HL-60 (cell line): ENCODE measurements around the gene TXNRD2.

Source experiments
- DNase-seq, 2 experiments: peaks; one replicate each; pipeline ENCODE4 v3.0.0-alpha.2; 2010 to 2020; ENCODE audit warnings: low read depth in 1 of 2, low spot score in 1 of 2
- H3K27ac ChIP-seq: fragments of 250-450 bp; sonication (Bioruptor Pico); replicated peaks from 2 replicates; pipeline ENCODE4 v1.5.1; 2020; ENCODE audit warnings: mild to moderate bottlenecking, moderate library complexity
- H3K27me3 ChIP-seq: fragments of 250-450 bp; sonication (Bioruptor Pico); 2 replicates; pipeline ENCODE4 v1.5.1; 2021; ENCODE audit warnings: mild to moderate bottlenecking, moderate library complexity; ENCODE audit not compliant: insufficient read depth, poor library complexity, severe bottlenecking
- H3K4me3 ChIP-seq: replicated peaks from 2 replicates; pipeline ENCODE4 v1.5.1; 2011; ENCODE audit warnings: mild to moderate bottlenecking, control low read depth, low read length; ENCODE audit not compliant: insufficient read depth
- CTCF ChIP-seq: IDR thresholded peaks from one replicate; pipeline ENCODE4 v1.5.1; 2011; ENCODE audit warnings: low read length, control low read depth, inconsistent platforms; ENCODE audit not compliant: insufficient read depth
- GABPA ChIP-seq: IDR thresholded peaks from 2 replicates; pipeline ENCODE4 v1.6.1; 2012; ENCODE audit warnings: low read depth
- POLR2AphosphoS5 ChIP-seq: IDR thresholded peaks from 2 replicates; pipeline ENCODE4 v1.6.1; 2012; ENCODE audit warnings: low read depth
- REST ChIP-seq: IDR thresholded peaks from 2 replicates; pipeline ENCODE4 v1.6.1; 2012; ENCODE audit warnings: low read depth; ENCODE audit not compliant: insufficient replicate concordance
- SPI1 ChIP-seq: IDR thresholded peaks from 2 replicates; pipeline ENCODE4 v1.6.1; 2012; ENCODE audit warnings: low read depth, mild to moderate bottlenecking, borderline replicate concordance

The TXNRD2 gene

GRCh38 chr22:19982991-19983578, 41.5 kb upstream of the TXNRD2 start:
- Histone ChIP-seq H3K27me3 (no peaks in the 10 kb centered on the region), H3K4me3 (no peak overlapping the region), H3K27ac (no peak overlapping the region)
- TF ChIP-seq REST = no peak
- TF ChIP-seq CTCF = no peak
- no peak for TF ChIP-seq SPI1
- TF ChIP-seq GABPA = no peak
- no peak for TF ChIP-seq POLR2AphosphoS5
- no peak for DNase-seq

- no peak for TF ChIP-seq SPI1
- no peak for TF ChIP-seq GABPA
- TF ChIP-seq CTCF = no peak
- no peak for TF ChIP-seq POLR2AphosphoS5
- no peak for TF ChIP-seq REST
- no peaks in the 10 kb centered on the region for H3K27me3 ChIP-seq
- no peak overlapping the region for H3K4me3 ChIP-seq
- no peak overlapping the region for H3K27ac ChIP-seq
- no peak for DNase-seq
Observed at GRCh38 chr22:19981961-19982920, 40.6 kb upstream of the TXNRD2 start.

GRCh38 chr22:19981171-19981960, 39.7 kb upstream of the TXNRD2 start:
- no peaks in the 10 kb centered on the region for H3K27me3 ChIP-seq
- no peak for DNase-seq

More at GRCh38 chr22:19981171-19981960, 39.7 kb upstream of the TXNRD2 start:
- Histone ChIP-seq H3K4me3 (no peak overlapping the region), H3K27ac (no peak overlapping the region)
- TF ChIP-seq GABPA = no peak
- no peak for TF ChIP-seq REST
- no peak for TF ChIP-seq POLR2AphosphoS5
- no peak for TF ChIP-seq SPI1
- TF ChIP-seq CTCF = no peak
